NCI-H345 (cell line): ENCODE data around the gene PHLDB3.
"Not testable (repeated sequence)": the region's sequence is repeated elsewhere in the genome, so short reads cannot be mapped to it uniquely, and the experiment has no call there.

Experiments used
- DNase-seq: peaks from one replicate; lab custom pipeline; 2025; lab: John Stamatoyannopoulos, UW

Gene PHLDB3

GRCh38 chr19:43527860-43528622 lies 23.5 kb upstream of the PHLDB3 start:
- DNase-seq, result peak; percentile 76

GRCh38 chr19:43526884-43527859 lies 22.6 kb upstream of the PHLDB3 start, which contains the start of gene ETHE1:
Gene ETHE1 (minus strand): TSS chr19:43527201. CDS start chr19:43527177, 24 bp downstream.
- no peak for DNase-seq

GRCh38 chr19:43525836-43526771 lies 21.6 kb upstream of the PHLDB3 start:
- DNase-seq, result no peak

GRCh38 chr19:43524922-43525835 lies 20.6 kb upstream of the PHLDB3 start:
- no peak for DNase-seq

GRCh38 chr19:43523696-43524095 lies 19.1 kb upstream of the PHLDB3 start:
- not testable (repeated sequence) for DNase-seq

- DNase-seq, result no peak
These were observed 18.4 kb upstream of the PHLDB3 start for GRCh38 chr19:43522929-43523328.

- peak; percentile 68 for DNase-seq
These were observed 15.0 kb upstream of the PHLDB3 start for GRCh38 chr19:43519436-43520088.

GRCh38 chr19:43518051-43518450 lies 13.5 kb upstream of the PHLDB3 start:
- no peak for DNase-seq

- not testable (repeated sequence) for DNase-seq
These were observed 7.9 kb upstream of the PHLDB3 start for GRCh38 chr19:43512399-43512798.

GRCh38 chr19:43511324-43511723 lies 6.8 kb upstream of the PHLDB3 start:
- DNase-seq, result no peak

- no peak for DNase-seq
These were observed 6.2 kb upstream of the PHLDB3 start for GRCh38 chr19:43510713-43511112.

GRCh38 chr19:43507880-43508279 lies 3.3 kb upstream of the PHLDB3 start:
- no peak for DNase-seq

GRCh38 chr19:43506629-43507028 lies 2.1 kb upstream of the PHLDB3 start:
- no peak for DNase-seq

GRCh38 chr19:43505941-43506340 lies 1.4 kb upstream of the PHLDB3 start:
- DNase-seq, result no peak

GRCh38 chr19:43505186-43505456 lies 575 bp upstream of the PHLDB3 start:
- no peak for DNase-seq

GRCh38 chr19:43503501-43504425 lies 783 bp downstream of the PHLDB3 start:
- peak; percentile 91 for DNase-seq

GRCh38 chr19:43502419-43502976 lies 2.0 kb downstream of the PHLDB3 start:
- DNase-seq, result no peak

- no peak for DNase-seq
These were observed 2.7 kb downstream of the PHLDB3 start for GRCh38 chr19:43501661-43502418.
